Aorta (tissue), 5 donors: ENCODE results near the gene KIAA0319L. TPM values are rescaled to one million over a fixed set of nuclear protein-coding genes. Genes with fewer than 3 reads are reported as not detected.

Experiments
- ATAC-seq: fragments of 200-7000 bp; cut with Tn5 transposase; one replicate; pipeline ENCODE4 v1.9.1; 2022; ENCODE audit warnings: moderate library complexity; ENCODE audit not compliant: low FRiP score
- DNase-seq, 2 donors: peaks; one replicate each; pipeline ENCODE4 v3.0.0-alpha.2; 2020
- H3K27ac ChIP-seq, 2 donors: one replicate each; pipeline ENCODE4 v1.5.1; 2013; ENCODE audit warnings: low read length in 2 of 2, mild to moderate bottlenecking in 2 of 2, moderate library complexity in 2 of 2, control low read depth in 1 of 2, inconsistent platforms in 1 of 2, low read depth in 1 of 2
- H3K27me3 ChIP-seq, 2 donors: one replicate each; pipeline ENCODE4 v1.6.1; 2013; ENCODE audit warnings: control low read depth in 1 of 2, low read length in 1 of 2, mild to moderate bottlenecking in 1 of 2, moderate library complexity in 1 of 2; ENCODE audit not compliant: insufficient read depth in 2 of 2, control insufficient read depth in 1 of 2
- H3K36me3 ChIP-seq, 2 donors: one replicate each; pipeline ENCODE4 v1.6.1; 2013; ENCODE audit warnings: control low read depth in 1 of 2, low read length in 1 of 2, mild to moderate bottlenecking in 1 of 2; ENCODE audit not compliant: insufficient read depth in 2 of 2, control insufficient read depth in 1 of 2
- H3K4me1 ChIP-seq, 2 donors: one replicate each; pipeline ENCODE4 v1.6.1; 2013; ENCODE audit warnings: low read length in 2 of 2, control low read depth in 1 of 2, mild to moderate bottlenecking in 1 of 2, moderate library complexity in 1 of 2; ENCODE audit not compliant: insufficient read depth in 2 of 2, control insufficient read depth in 1 of 2
- H3K4me3 ChIP-seq, 2 donors: one replicate each; pipeline ENCODE4 v1.5.1; 2013; ENCODE audit warnings: low read length in 2 of 2, control low read depth in 1 of 2, mild to moderate bottlenecking in 1 of 2
- H3K9me3 ChIP-seq: one replicate; pipeline ENCODE4 v1.6.1; 2013; ENCODE audit warnings: mild to moderate bottlenecking, low read length; ENCODE audit not compliant: control insufficient read depth
- WGBS, 2 donors: extraction: QIAGEN DNeasy Blood & Tissue Kit; methylation state at CpG; one replicate each; pipeline ENCODE4 v1.1.7; 2013; 5-methylcytosine and 5-hydroxymethylcytosine counted together
- intact Hi-C, 2 donors: fragments of 100-400 bp; cut with DNase I; formaldehyde crosslinking; loops; one replicate each; pipeline versions ENCODE4 v1.14.2 to v1.15.0; 2022
- polyA plus RNA-seq, 2 donors: library from polyadenylated mRNA; stranded (reverse); fragments of 200-250 nt; gene quantifications; one replicate each; pipeline ENCODE4 v1.2.3, GENCODE V29; 2013
- total RNA-seq, 2 donors: library from RNA; stranded (reverse); fragmentation: NEBNext Ultra II Directional; extraction: Animal tissue kit (Norgen Biotek cat#: 25700); gene quantifications; one replicate each; pipeline ENCODE4 v1.2.1, GENCODE V29; 2021
- donor health status: healthy with polysubstance abuse.
- donor health status: Bipolar disorder and iron deficiency.
- donor health status: DM: no; HTN: no; CAD: no.
- donor health status: DM: no; HTN: no; CAD: no.
- donor health status: DM: yes; HTN: yes; CAD: no.

Gene KIAA0319L
- total and polyA plus RNA-seq, 4 donors = 8.3 to 58.6 (median 37.6) TPM

DNA sequence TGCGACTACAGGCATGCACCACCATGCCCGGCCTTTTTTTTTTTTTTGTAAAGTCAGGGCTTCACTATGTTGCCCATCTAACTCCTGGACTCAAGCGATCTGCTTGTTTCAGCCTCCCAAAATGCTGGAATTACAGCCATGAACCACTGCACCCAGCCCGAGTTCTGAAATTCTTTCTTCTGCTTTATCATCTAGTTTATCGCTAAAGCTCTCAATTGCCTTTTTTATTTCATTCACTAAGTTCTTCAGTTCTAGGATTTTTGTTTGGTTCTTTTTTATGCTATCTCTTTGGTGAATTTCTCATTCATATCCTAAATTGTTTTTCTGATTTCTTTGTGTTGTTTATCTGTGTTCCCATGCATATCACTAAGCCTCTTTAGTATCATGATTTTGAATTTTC, 27.0 kb downstream of the KIAA0319L start:
- Histone ChIP-seq H3K9me3 (no peaks in the 10 kb centered on the region), H3K4me1 (peaks cover 2 to 4% of the 10 kb centered on the region in 2 donors), H3K27me3 (no peaks in the 10 kb centered on the region), H3K36me3 (peaks cover 0 to 3% of the 10 kb centered on the region in 2 donors), H3K4me3 (no peak overlapping the region), H3K27ac (no peak overlapping the region)
- ATAC-seq (no peak), DNase-seq (no peak)
- intact Hi-C loops = loop anchor here in 1 of 2 donors (10.0 kb wide), 1 partner anchor 335 kb away; the partner anchor contains the start of gene SFPQ
- 78 to 79% methylated on average over 5 of the region's 5 CpGs for WGBS, 2 donors

DNA sequence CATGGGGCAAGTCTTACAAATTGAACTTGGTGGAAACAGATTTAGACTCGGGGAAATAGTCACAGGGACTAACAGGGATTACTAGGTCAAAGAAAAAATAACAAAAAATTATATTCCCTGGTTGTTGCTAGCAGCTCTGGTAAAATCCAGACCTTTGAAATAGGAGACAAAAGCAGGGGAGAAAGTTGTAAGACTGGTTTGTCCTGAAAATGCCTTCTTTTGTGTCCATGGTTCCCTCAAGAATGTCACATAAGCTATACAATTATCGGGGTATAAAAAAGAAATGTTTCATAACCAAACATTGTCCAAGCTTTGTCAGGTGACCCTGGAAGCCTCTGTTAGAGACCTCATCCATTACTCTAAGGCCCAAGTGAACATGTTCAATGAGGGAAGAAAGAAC, 33.1 kb downstream of the KIAA0319L start:
- no peaks in the 10 kb centered on the region for H3K36me3 ChIP-seq
- no peak for DNase-seq
- no peak overlapping the region for H3K27ac ChIP-seq
- 82 to 83% methylated on average over 2 of the region's 2 CpGs for WGBS, 2 donors
- no peaks in the 10 kb centered on the region for H3K27me3 ChIP-seq
- no peaks in the 10 kb centered on the region for H3K4me1 ChIP-seq
- ATAC-seq = no peak
- H3K9me3 ChIP-seq = no peaks in the 10 kb centered on the region
- intact Hi-C loops = no loop called here
- no peak overlapping the region for H3K4me3 ChIP-seq

DNA sequence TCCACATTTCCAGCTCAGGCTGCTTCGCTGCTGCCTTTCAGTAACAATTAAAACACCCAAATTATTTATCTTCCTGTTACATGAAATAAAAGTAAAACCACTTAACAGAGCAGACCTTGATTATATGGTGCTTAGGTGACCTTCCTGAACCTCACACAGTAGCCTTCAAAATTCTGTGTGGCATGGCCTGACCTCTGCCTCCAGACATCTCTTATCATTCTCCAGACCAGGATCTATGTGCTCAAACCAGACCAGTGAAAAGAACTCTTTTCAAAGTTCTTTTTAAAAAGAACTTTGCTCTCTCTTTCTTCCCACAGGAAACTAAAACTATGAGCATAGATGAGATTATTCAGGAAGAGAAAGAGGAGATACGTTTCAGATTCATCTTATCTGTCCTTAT, 37.8 kb downstream of the KIAA0319L start:
- Histone ChIP-seq H3K36me3 (no peaks in the 10 kb centered on the region), H3K4me1 (no peaks in the 10 kb centered on the region), H3K27ac (no peak overlapping the region), H3K4me3 (no peak overlapping the region), H3K27me3 (no peaks in the 10 kb centered on the region), H3K9me3 (no peaks in the 10 kb centered on the region)
- intact Hi-C loops = no loop called here
- DNase-seq (no peak), ATAC-seq (no peak)
- 75 to 76% methylated on average over 2 of the region's 2 CpGs for WGBS, 2 donors

DNA sequence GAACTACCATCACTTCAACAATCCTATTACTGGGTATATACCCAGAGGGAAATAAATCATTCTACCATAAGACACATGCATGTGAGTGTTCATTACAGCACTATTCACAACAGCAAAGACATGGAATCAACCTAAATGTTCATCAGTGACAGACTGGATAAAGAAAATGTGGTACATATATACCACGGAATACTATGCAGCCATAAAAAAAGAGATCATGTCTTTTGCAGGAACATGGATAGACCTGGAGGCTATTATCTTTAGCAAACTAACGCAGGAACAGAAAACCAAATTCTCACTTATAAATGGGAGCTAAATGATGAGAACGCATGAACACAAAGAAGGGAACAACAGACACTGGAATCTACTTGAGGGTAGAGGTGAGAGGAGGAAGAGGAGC, 39.0 kb downstream of the KIAA0319L start:
- 97 to 100% methylated on average over 3 of the region's 3 CpGs for WGBS, 2 donors
- H3K36me3 ChIP-seq = no peaks in the 10 kb centered on the region
- H3K27me3 ChIP-seq = no peaks in the 10 kb centered on the region
- H3K9me3 ChIP-seq = no peaks in the 10 kb centered on the region
- H3K27ac ChIP-seq = no peak overlapping the region
- no peak for ATAC-seq
- H3K4me1 ChIP-seq = no peaks in the 10 kb centered on the region
- H3K4me3 ChIP-seq = no peak overlapping the region
- no peak for DNase-seq
- intact Hi-C loops = no loop called here

DNA sequence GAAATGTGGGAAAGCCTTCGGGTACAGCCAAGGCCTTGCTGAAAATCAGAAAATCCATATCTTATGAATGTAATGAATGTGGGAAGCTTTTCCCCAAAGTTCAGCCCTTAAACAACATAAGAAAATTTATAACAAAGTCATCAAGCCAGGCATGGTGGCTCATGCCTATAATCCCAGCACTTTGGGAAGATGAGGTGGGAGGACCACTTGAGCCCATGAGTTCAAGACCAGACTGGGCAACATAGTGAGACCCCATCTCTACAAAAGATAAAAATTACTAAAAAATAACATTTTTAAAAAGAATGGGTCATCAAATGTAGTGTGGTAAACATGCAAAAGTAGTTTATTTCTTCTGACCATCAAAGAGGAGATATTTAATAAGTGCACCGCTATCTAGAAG, 45.9 kb downstream of the KIAA0319L start:
- WGBS, 2 donors = 91 to 95% methylated on average over 2 of the region's 2 CpGs
- no peak for DNase-seq
- H3K9me3 ChIP-seq = no peaks in the 10 kb centered on the region
- peaks cover 0 to 2% of the 10 kb centered on the region in 2 donors for H3K36me3 ChIP-seq
- intact Hi-C loops = no loop called here
- no peak for ATAC-seq
- H3K27me3 ChIP-seq = no peaks in the 10 kb centered on the region
- peaks cover 0 to 5% of the 10 kb centered on the region in 2 donors for H3K4me1 ChIP-seq
- H3K27ac ChIP-seq = no peak overlapping the region
- no peak overlapping the region for H3K4me3 ChIP-seq

DNA sequence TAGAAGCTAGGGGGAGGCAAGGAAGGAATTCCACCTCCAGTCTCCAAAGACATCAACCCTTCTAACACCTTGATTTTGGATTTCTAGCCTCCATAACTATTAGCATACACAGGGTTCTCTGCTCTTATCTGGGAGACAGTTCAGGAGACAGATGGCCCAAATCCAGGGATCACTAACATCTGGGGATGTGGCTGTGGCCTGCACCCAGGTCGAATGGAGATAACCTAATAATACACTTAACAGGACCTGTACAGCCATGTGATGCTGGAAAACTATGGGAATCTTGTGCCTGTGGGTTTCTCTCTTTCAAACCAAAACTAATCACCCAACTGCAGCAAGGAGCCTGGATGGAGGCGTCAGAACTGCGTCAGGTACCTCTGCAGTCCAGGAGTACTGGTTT, 47.6 kb downstream of the KIAA0319L start:
- no peak for ATAC-seq
- H3K4me1 ChIP-seq = peaks cover 0 to 8% of the 10 kb centered on the region in 2 donors
- no peak overlapping the region for H3K27ac ChIP-seq
- WGBS, 2 donors = 88 to 93% methylated on average over 3 of the region's 3 CpGs
- no peak for DNase-seq
- peaks cover 0 to 2% of the 10 kb centered on the region in 2 donors for H3K36me3 ChIP-seq
- intact Hi-C loops = no loop called here
- H3K9me3 ChIP-seq = no peaks in the 10 kb centered on the region
- H3K27me3 ChIP-seq = no peaks in the 10 kb centered on the region
- H3K4me3 ChIP-seq = no peak overlapping the region

DNA sequence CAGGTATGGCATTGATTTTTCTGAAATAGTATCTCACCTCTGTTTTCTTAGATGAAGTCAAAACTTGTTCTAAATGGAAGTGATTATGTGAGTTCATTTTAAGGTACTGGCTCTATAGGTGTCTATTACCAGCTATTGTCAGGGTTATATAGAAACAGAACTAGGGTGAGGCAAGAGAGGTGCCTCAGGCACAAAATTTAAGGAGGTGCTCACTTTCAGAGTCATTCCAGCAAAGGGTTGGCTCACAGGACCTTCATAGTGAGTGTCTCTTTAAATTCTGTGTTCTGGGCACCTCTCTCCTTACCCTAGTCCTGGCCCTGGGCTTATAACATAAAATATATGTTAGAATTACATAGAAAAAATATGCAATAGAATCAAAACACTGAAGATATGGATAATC, 49.3 kb downstream of the KIAA0319L start:
- Histone ChIP-seq H3K4me1 (peaks cover 0 to 8% of the 10 kb centered on the region in 2 donors), H3K27me3 (no peaks in the 10 kb centered on the region), H3K27ac (no peak overlapping the region), H3K36me3 (peaks cover 0 to 2% of the 10 kb centered on the region in 2 donors), H3K4me3 (no peak overlapping the region), H3K9me3 (no peaks in the 10 kb centered on the region)
- ATAC-seq = no peak
- no peak for DNase-seq
- intact Hi-C loops = no loop called here

DNA sequence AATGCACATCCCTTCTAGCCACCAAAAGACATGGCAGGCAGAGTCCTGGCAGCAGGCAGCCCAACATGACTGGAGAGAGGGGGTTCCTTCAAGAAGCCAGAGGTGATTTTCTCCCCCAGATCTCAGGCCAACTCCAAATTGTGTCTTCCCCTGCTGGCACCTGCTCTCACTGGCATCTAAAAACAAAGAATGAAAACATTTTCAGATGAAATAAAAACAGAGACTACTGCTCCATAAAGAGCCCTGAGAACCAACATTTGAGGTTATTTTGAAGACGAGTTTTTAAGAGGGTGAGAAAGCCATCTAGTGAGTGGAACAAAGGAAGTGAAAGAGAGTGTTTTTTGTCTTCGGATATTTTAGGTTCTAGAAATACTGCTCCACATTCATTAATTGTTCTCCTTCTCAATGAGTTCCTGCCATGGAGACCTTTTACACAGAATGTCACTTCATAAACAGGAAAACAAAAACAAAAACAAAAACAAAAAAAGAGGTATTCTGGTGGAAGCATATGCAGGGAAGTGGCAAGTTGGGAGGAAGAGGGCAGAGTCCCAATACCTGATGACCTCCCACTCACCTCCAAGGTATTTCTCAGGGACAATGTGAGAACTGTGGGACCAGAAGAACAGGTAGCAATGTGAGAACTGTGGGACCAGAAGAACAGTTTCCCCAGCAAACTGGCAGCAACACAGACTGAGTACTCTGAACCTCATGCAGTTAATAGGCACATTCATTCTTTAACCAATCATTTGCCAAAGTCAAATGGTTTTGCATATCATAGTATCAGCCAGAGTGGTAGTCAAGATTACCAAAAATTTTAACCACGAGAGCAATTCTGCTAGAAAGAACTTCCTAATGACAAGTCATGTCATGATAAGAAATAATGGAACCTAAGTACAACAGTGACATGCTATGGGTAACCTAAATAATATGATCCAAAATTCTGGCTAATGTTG, 50.0 kb downstream of the KIAA0319L start:
- Histone ChIP-seq H3K9me3 (no peaks in the 10 kb centered on the region), H3K4me3 (no peak overlapping the region), H3K36me3 (peaks cover 0 to 2% of the 10 kb centered on the region in 2 donors), H3K27ac (no peak overlapping the region), H3K27me3 (no peaks in the 10 kb centered on the region), H3K4me1 (peaks cover 0 to 8% of the 10 kb centered on the region in 2 donors)
- 74 to 79% methylated on average over 3 of the region's 3 CpGs for WGBS, 2 donors
- DNase-seq = no peak
- intact Hi-C loops = no loop called here
- no peak for ATAC-seq
